AG09309 (cell line): ENCODE data around the gene APOC3.

Experiments
- DNase-seq: peaks from one replicate; pipeline ENCODE4 v3.0.0-alpha.2; 2010; ENCODE audit warnings: low read depth
- H3K4me3 ChIP-seq: 2 replicates; pipeline ENCODE4 v1.5.1; 2011; ENCODE audit warnings: mild to moderate bottlenecking, low read depth, low read length, moderate library complexity; ENCODE audit not compliant: control insufficient read depth
- CTCF ChIP-seq: IDR thresholded peaks from 2 replicates; pipeline ENCODE4 v1.5.1; 2011; ENCODE audit warnings: mild to moderate bottlenecking, low read depth, low read length, inconsistent platforms; ENCODE audit not compliant: insufficient read depth, control insufficient read depth; ENCODE audit errors: missing control alignments

APOC3 gene

GRCh38 chr11:116861539-116861938 lies 31.8 kb downstream of the APOC3 start:
- peak; percentile 40 for DNase-seq
- no peak overlapping the region for H3K4me3 ChIP-seq
- no peak for TF ChIP-seq CTCF

GRCh38 chr11:116862185-116862584 lies 32.5 kb downstream of the APOC3 start:
- no peak for TF ChIP-seq CTCF
- no peak overlapping the region for H3K4me3 ChIP-seq
- DNase-seq, result no peak

- TF ChIP-seq CTCF, result no peak
- DNase-seq, result no peak
- no peak overlapping the region for H3K4me3 ChIP-seq
These were observed 33.2 kb downstream of the APOC3 start for GRCh38 chr11:116862951-116863350.

- H3K4me3 ChIP-seq, result no peak overlapping the region
- DNase-seq, result no peak
- TF ChIP-seq CTCF, result no peak
These were observed 34.8 kb downstream of the APOC3 start for GRCh38 chr11:116864531-116864930.

GRCh38 chr11:116865696-116866095 lies 36.0 kb downstream of the APOC3 start:
- DNase-seq, result peak; percentile 89
- no peak for TF ChIP-seq CTCF
- no peak overlapping the region for H3K4me3 ChIP-seq

- no peak for TF ChIP-seq CTCF
- DNase-seq, result no peak
- no peak overlapping the region for H3K4me3 ChIP-seq
These were observed 37.2 kb downstream of the APOC3 start for GRCh38 chr11:116866804-116867455.
